Measurements from ENCODE around the gene DMWD.

DMWD gene

DNA sequence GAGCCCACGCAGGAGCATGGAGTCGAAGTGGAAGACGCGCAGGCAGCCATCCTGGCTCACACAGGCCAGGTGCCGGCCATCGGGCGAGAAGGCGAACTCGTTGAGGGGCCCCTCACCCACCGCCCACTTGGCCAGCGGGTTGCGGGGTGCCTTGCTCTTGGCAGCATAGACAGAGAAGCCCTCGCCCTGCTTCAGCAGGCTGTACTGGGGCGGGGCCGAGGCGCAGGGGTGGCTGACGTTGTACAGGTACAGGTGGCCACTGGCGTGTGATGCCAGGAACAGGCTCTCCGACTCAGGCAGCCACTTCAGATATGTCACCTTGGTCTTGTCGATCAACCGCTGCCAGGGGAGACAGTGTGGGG is 6.1 kb downstream of the DMWD start:
- no peak for DNase-seq (ENCODE audit: low spot score)

DNA sequence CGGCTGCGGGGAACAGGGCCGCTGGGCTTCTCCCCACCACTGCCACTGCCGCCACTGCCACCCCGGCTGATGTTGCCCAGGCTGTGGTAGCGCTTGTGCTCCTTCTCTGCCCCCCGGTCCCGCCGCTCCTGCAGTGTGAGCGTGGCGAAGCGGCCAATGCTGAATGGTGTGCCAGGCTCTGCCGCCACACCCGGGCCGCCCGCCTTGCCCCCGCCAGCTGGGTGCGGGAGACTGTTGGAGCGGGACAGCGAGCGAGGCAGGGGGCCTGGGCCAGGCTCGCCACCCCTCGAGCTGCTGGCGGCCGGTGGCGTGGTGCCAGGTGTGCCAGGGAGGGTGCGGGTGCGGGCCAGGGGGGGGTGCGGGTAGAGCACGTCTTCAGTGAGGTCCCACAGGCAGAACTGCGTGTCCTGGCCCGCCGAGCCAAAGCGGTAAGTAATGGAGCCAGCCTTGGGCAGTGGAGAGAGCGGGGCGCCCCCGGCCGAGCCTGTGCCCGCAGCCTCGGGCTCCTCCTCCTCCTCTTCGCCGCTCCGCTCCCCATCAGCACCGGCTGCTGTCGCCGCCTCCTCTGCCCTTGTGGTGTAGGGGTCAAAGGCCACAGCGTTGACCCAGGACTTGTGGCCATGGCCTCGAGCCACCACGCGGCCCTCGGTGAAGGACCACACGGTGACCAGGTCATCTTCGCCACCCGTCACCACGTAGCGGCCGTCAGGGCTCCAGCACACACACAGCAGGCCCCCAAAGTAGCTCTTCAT is 6.7 kb downstream of the DMWD start:
- DNase-seq (ENCODE audit: low spot score), result no peak

DNA sequence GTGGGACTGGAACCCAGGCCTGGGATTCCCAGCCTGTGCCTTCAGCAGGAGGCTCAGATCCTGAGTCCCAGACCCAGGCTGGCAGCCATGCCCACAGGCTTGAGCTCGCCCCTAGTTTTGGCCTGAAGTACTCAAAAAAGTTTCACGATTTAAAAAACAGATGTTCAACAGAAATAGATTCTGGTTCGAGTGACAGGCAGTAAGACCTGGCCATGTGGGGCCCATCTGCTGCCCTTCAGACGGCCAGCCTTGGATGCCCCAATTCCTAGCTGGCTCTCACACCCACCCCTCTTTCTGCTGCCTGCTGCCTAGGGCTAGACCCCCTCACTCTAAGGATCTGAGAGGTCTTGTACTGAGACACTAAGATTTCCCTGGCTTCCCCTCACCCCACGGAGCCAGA is 7.5 kb downstream of the DMWD start:
- no peak for DNase-seq (ENCODE audit: low spot score)

DNA sequence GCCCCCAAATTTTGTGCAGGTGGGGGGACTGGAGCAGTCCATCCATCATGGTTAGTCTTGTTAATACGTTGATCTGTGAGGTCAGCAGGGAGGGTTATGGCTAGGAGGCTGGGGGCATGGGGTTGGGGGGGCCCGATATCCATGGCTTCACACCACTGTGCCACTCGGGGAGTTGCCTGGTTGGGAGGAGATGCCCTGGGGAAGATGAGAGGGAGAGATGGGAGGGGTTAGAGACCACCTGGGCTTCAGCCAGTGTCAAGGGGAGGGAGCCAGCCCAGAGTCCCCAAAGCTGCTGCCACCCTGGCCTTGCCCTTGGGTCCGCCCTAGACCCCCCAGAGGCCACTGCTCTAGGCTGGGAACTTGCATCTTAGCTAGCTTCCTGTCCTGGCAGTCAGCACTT is 8.5 kb downstream of the DMWD start:
- DNase-seq (ENCODE audit: low spot score), result no peak

DNA sequence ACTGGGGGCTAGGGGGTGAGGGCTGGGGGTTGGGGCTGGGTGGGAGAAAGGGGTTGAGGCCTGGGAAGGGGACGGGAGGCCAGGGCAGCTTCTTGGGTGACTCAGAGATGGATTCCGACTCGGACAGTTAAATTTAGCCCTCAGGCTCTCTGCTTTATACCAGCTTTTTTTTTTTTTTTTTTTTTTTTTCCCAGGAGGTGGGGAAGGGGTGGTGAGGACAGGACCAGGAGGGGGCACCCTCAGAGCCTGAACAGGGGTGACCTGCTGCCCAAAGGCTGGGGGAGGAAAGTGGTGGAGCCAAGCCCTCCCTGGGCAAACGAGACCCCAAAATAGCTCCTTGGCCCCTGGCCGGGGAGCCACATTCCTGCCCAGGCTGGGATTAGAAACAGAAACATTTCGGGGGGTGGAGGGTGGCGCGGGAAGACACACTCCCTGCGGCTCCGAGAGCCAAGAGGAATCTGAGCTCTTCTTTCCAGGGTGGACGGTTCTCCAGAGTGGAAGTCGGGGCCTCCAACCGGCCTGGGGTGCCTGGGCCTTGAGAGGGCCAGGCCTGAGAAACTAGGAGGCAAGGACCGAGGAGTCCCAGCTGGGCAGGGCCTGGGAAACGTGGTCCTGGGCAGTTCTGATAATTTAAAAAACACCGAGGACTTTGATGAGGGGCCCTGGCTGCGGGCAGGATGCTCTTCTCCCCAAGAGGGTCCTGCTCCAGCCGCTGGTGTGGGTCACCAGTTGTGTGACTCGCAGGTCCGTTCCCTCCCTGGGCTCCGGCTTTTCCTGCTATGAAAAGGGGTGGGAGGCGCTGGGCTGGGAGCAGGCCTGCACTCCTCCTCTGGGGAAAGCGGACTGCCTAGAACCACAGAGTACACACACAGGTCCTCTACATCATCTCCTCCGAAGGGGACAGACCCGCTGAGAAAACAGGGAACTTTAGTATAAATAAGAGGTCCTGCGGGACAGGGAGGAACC is 9.5 kb downstream of the DMWD start:
- DNase-seq (ENCODE audit: low spot score), result no peak

DNA sequence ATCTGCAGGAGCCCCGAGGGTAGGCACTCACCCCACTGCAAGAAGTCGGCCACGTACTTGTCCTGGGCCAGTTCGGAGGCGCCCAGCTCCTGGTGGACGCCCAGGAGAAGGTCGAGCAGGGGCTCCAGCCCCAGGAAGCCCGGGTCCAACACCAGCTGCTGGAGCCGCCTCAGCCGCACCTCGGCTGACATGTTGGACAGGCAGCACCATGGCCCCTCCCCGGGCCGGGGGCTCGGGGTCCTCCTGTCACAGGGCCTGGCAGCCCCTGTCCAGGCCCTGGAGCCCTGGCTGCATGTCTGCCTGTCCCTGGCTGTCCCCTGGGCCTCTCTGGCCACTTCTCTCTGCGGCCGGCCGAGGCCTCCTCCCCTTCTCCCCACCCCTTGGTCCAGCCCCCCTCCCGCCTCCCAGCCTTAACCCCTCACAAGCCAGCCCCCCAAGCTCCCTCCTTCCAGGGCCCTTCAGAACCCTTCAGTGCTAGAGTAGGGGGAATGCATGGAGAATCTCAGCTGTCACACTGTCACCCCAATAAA is 10.4 kb downstream of the DMWD start, which contains the start of gene DMPK:
Gene DMPK (minus strand): TSS at position 329 of the 530 bp plus-strand sequence. CDS start 138 bp downstream, at position 191.
- DNase-seq (ENCODE audit: low spot score), result no peak

DNA sequence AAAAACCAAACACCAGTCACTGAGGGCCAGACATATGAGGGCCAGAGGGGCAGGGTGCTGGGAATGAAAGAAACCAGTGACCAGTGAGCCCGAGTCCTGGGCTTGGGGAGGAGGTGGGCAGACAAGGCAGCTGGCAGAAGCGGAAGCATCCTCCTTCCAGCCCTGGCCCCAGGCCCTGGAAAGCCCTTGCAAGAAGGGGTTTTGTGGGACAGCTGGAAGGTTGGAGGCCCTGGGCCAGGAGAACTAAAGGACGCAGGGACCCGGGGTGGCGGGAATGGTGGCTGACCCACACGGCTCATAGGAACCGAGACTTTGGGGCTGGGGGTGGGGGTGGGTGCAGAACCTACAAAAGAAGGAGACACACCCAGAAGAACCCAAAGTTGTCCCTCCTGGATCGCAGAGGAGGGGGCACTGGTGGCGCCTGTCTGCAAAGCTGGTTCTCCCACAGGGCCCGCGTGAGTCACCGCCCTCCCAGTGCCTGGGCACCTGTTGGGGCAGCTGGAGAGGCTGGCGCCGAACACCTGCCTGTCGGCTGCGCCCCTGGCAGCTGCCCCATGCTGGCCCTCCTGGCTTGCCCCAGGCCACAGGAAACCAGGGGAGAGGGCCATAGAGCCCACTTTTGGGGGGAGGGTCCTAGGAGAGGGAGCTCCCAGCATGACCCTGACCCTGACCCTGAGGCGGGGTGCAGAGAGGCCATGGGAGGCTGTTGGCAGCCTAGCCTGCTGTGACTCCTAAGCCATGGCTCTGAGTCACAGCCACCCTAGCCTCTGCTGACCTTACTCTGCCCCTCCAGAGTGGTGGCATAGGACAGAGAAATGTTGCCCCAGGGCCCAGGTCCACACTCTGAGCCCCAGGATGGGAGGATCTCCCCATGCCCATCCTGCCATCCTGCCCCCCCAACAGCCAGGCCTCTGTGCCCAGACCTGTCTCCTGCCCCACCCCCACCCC is 11.2 kb downstream of the DMWD start:
- no peak for DNase-seq (ENCODE audit: low spot score)

DNA sequence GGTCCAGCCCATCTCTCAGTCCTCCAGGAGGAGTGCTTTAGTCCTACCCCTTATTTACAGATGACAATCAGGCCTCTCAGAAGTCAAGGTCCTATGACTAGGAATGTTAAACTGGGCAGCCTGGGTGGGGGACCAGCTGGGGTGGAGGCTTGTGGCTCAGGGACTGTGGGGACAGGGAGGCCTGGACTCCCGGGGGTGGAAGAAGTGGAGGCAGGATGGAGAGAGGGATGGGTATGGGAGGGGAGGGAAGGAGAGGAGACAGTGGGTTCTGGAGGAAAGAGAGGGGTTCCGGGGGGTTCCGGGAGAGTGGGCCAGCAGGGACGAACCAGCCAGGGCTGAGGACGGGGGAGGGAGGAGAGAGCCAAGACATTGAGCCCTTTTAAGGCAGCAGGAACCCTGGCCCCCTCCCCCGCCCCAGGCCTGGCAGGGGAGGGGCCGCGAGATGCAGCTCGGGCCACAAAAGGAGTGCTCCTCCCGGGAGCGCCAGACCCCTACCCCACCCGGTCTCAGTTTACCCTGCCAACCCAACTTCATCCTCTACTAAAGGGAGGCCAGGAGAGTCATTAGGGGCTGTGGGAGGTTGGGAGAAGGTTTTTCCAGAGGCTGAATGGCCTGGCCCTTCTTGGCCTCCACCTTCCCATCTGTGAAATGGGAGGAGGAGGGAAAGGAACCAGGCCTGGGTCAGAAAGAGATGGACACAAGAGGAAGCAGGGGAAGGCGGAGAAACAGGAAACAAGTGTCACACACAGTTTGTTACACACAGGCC is 12.0 kb downstream of the DMWD start:
- DNase-seq (ENCODE audit: low spot score), result no peak

DNA sequence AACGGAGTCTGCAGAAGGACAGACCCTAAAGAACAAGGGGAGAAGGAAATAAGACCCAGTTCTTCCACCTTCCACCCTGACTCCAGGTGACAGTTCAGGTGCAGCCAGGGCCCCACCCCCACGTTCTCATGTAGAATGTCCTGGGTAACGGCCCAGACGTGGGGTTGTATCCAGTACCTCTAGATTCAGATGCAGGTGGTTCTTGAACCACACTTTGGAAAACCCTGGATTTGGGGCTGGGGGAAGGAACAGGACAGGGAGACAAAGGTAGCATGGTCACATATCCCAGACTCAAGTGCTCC is 12.5 kb downstream of the DMWD start:
- no peak for DNase-seq (ENCODE audit: low spot score)

DNA sequence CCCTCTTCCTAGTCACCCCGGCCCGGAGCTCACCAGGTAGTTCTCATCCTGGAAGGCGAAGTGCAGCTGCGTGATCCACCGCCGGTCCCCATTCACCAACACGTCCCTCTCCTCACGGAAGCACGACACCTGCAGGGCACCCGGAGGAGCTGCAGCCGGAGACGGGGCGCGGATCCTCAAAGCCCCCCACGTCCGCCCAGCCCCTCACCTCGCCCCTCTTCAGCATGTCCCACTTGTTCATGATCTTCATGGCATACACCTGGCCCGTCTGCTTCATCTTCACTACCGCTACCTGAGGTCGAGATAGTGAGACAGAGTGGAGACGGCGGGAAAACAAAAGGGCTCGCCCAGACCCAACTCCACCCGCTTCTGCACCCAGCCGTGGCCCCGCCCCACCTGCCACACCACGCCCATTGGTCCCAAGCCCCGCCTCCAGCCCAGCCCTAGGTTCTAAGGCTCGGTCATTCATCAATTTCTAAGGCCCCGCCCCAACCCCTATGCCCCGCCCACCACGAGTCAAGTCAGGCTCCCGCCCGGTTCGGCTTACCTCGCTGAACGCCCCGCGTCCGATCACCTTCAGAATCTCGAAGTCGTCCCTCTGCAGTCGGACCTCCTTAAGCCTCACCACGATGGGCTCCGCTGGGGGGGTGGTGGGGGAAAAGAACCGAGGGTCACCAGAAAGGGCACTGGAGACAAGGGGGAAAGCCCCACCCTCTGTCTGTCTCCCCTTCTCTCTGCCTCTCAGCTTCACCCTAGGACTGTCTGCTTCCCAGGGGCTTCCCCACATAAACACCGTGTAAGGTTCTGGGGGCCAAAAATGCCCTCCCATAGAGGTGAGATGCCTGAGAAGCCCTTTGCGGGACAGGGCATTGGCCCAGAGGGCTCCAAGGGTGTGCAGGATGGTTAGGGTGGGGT is 13.2 kb downstream of the DMWD start:
- no peak for DNase-seq (ENCODE audit: low spot score)

DNA sequence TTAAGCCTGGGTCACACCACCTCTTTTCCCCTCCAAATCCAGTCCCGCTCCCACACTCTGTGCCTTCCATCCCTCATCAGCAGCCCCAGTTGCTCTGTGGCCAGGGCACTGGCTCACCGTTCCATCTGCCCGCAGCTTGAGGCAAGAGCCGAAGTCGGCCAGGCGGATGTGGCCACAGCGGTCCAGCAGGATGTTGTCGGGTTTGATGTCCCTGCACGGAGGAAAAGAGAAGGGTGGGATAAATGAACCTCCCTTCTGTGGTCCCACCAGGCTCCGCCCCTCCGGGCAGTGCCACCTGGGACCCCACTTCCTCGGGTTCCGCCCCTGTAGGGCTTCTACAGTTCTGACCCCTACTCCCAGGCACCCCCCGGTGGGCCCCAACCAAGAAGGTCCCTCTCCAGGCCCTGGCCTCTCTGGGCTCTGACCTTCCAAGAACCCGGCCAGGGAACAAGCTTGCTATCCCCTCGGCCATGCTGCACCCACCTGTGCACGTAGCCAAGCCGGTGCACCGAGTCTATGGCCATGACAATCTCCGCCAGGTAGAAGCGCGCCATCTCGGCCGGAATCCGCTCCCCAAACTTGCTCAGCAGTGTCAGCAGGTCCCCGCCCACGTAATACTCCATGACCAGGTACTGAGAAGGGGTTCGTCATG is 14.5 kb downstream of the DMWD start:
- no peak for DNase-seq (ENCODE audit: low spot score)

DNA sequence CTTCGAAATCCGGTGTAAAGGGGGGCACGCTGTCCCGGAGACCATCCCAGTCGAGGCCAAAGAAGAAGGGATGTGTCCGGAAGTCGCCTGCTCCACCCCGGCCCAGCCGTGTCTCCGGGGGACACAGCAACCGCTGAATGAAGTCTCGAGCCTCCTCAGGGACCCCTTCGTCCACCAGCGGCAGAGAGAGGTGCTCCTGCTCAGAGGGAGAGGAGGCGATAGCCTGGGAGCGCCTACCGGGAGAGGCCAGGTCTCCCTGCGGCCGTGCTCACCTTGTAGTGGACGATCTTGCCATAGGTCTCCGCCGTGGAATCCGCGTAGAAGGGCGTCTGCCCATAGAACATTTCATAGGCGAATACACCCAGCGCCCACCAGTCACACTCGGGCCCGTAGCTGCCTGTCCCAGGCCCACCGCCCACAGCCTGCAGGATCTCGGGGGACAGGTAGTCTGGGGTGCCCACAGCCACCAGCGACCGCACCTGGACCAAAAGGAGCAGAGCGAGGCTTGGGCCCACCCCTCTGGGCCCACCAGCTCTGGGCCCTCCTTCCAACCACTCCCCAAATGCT is 15.2 kb downstream of the DMWD start:
- DNase-seq (ENCODE audit: low spot score), result no peak

DNA sequence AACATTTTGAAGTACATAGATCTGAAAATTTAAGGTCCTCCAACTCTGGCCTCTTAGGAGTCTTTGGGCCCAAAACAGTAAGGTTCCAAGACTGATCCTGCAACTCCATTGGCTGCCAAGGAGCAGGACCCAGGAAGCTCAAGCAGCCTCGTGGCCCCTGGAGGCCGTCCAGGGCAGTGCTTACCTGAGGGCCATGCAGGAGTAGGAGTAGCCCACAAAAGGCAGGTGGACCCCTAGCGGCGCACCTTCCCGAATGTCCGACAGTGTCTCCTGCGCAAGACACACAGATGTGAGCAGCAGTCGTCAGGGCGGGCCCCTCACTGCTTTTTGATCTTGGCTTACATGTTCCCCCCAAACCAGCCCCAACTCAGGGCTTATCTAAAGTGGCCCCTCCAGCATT is 17.9 kb downstream of the DMWD start:
- no peak for DNase-seq (ENCODE audit: low spot score)

DNA sequence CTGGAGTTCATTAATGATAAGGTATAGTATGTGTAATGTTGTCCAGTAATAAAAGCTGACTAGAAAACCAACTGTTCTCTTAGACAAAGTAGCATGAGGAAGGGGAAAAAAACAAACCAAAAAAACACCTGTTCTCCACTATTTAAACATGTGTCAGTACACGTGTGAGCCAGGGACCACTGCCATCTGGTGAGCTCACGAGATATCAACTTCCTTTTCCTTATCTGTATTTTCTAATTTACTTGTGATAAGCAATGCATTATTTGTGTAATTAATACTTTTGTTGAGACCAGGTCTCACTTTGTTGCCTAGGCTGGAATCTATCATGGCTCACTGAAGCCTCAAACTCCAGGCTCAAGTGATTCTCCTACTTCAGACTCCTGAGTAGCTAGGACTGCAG is 19.3 kb downstream of the DMWD start:
- no peak for DNase-seq (ENCODE audit: low spot score)

DNA sequence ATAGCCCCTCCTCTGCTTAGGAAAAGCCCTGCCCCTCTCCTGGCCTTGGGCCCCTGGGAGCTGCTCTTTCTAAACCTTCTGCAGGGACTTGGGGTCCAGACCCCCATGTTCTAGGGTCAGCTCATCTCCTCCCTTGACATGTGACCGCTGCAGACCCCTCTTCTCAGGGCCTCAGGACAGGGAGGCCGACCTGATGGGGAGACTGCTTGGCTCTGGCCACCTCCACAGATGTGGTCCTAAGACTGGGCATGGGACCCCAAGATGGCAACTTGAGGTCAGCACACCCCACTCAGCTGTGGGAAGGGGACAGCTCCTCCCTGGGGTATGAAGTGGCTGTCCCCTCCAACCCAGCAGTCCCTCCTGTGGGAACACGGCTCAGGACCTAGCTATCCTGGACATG is 19.7 kb downstream of the DMWD start:
- DNase-seq (ENCODE audit: low spot score), result no peak

DNA sequence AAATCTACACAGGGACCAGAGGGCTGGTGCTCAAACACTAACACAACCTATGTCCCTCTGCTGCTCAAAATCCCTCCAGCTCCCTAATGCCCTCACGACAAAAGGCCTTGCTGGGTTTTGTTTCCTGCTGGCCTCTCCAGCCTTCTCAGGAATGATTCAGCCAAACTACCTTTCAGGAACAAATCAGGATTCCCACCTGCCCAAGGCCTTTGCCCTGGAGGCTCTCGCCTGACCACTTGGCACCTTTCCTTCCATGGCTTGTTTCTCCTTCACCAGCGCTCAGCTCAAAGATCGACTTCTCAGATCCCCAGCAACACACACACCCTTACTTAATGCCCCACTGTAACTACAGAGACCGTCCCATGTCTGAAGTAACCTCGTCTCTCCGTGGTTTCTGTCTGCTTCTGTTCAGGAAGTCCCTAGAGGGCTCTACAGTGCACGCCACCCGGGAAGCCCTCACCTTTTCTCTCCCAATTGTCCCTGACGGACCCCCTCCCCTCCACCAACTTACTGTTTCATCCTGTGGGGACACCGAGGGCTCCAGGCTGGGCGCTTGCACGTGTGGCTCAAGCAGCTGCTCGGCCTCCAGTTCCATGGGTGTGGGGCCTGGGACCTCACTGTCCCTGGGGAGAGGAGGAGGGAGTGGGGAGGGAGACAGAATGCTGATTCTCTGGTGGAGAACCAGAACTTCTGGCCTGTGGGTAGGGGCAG is 20.4 kb downstream of the DMWD start:
- DNase-seq (ENCODE audit: low spot score), result no peak

DNA sequence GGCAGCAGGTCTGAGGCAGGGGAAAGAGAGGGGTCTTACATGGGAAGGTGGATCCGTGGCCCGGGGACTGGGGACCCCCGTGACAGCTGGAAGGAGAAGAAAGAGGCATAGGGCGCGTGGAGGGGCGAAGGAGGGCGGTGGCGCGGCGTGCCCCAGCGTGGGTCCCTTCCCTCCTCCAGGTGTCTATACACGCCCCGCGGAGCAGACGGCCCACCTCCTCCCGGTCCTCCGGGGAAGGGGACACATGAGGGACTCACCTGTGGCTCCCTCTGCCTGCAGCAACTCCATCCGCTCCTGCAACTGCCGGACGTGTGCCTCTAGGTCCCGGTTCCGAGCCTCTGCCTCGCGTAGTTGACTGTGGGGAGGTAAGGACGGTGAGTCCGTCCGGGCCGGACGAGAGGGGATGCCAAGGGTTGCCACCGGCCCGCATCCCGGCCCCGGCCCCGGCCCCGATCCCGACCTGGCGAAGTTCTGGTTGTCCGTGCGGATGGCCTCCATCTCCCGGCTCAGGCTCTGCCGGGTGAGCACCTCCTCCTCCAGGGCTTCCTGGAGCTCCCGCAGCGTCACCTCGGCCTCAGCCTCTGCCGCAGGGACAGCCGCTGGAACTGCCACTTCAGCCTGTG is 21.2 kb downstream of the DMWD start:
- DNase-seq (ENCODE audit: low spot score), result no peak
